IPS-NIHi11 (cell line): Measurements from ENCODE around the gene SLC24A3.

Experiments used
- DNase-seq: peaks from one replicate; pipeline ENCODE4 v3.0.0; 2012; ENCODE audit warnings: mixed read lengths, low spot score

SLC24A3 gene

GRCh38 chr20:19241440-19241839, 29.0 kb downstream of the SLC24A3 start:
- DNase-seq = no peak

- no peak for DNase-seq
Observed at GRCh38 chr20:19244291-19244690, 31.8 kb downstream of the SLC24A3 start.

GRCh38 chr20:19249106-19249879, 36.9 kb downstream of the SLC24A3 start:
- peak; percentile 19 for DNase-seq

DNA sequence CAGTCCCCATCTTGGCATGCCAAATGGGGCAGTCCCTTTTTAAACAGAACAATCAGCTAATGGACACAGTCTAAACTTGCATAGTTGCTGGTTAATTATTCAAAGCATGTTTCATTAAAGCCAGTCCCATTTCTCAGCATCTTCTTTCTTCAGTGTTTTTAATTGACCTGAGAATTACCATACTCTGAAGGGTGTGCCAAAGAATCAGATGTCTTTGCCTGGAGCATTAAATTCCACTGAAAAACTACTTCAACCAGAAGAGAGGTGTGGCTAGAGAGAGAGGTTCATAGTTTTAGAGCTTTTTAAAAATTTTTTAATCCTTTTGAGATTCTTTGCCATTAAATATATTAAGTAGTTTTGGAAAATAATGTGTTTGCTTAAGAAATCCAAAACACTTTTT, 37.9 kb downstream of the SLC24A3 start:
- DNase-seq = no peak

GRCh38 chr20:19251506-19251905, 39.1 kb downstream of the SLC24A3 start:
- no peak for DNase-seq

DNA sequence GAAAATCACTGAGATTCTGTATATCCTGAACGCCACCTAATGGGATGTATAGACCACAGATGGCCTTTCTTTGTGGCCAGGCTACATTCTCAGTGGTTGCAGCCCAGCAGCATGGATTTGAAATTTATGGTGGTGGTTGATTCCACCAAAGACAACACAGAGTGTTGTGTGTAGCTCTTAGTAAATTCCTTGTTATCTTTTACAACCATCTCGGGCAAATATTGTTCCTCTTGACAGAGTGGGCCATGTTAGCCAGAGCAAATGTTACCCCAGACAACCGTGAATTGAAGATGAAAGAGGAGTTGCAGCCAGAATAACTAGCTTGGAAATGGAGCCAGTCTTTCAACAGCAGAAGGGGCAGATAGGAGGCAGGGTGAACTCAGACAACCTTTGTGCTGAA, 39.5 kb downstream of the SLC24A3 start:
- DNase-seq = no peak

- no peak for DNase-seq
Observed at GRCh38 chr20:19252451-19253120, 40.1 kb downstream of the SLC24A3 start.

GRCh38 chr20:19253316-19253715, 40.9 kb downstream of the SLC24A3 start:
- DNase-seq = no peak

- no peak for DNase-seq
Observed at GRCh38 chr20:19253916-19254820, 41.7 kb downstream of the SLC24A3 start.

GRCh38 chr20:19254956-19255355, 42.5 kb downstream of the SLC24A3 start:
- DNase-seq = no peak

- no peak for DNase-seq
Observed at GRCh38 chr20:19256085-19256484, 43.6 kb downstream of the SLC24A3 start.

DNA sequence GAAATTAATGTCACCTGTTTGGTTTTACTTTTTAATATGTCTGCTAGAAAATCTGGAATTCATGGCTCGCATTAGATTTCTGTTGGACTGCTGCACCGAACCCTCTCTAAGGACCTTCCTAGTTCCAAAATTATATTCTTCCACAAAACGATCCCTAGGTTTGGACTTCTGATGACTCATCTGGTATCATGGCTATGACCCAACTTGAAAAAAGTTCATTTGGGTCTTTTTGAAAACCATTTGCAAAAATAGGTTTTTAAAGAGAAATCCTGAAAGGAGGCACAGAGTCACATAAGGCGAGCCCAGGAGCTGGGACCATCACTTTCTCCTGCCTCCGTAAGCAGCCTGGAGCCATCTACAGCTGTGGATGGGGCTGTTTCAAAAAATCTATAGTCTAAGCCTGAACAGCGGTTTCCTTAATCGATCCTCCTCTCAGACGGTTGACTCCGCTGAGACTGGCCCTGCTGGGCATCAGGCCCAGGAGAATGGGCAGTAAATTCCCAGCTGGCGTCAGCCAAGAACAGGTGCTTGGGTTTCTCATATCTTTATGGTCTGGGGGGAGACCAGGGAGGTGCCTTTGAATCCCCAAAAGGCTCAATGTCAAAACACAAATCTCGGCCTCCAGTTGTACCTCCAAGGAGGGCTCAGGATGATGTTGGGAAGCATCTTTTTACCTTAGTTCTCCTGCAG, 44.6 kb downstream of the SLC24A3 start:
- no peak for DNase-seq

DNA sequence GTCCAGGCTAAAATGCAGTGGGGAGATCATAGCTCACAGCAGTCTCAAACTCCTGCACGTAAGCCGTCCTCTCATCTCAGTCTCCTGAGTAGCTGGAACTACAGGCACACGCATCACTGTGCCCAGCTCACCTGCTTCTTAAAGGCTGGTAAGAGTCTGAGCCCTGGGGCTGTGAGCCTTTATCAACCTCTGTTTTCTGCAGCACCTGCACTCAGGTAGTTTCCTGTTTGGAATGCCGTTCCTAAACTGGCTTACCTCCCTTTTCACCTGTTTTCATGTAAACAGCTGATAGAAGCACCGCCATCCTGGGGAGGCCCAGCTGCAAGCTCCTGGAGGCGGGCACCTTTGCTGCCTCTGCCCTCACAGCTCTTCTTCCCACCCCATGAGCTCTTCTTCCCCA, 45.4 kb downstream of the SLC24A3 start:
- no peak for DNase-seq

- no peak for DNase-seq
Observed at GRCh38 chr20:19259141-19259591, 46.7 kb downstream of the SLC24A3 start.

DNA sequence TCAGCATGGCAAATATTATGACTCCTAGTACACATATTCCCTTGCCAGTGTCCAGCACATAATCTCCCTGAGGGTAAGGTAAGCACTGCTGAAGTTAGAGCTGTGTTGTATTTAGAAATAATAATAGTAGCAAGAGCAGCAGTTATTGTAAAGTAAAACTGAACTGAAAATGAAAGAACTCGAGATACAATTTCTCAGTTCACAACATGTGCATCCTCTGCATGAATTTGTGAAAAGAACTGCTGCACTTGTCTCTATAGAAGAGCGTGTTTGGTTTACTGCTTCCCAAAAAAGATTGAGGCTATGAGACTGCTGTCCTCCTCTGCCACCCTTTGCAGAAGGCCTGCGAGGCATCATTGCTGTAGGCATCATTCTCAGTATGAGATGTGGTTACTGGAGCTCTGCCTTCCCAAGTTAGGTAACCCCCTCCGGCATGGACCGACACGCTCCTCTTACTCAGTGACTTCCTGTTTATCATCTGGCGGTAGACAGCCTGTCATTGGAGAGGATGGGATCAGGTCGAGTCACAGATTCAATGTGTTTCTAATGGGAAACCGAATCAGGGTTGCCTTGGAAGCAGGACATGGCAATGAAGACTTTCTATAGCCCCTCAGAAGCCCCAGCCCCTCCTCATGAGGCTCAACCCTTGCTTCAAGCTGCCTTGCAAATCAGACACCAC, 48.1 kb downstream of the SLC24A3 start:
- no peak for DNase-seq

DNA sequence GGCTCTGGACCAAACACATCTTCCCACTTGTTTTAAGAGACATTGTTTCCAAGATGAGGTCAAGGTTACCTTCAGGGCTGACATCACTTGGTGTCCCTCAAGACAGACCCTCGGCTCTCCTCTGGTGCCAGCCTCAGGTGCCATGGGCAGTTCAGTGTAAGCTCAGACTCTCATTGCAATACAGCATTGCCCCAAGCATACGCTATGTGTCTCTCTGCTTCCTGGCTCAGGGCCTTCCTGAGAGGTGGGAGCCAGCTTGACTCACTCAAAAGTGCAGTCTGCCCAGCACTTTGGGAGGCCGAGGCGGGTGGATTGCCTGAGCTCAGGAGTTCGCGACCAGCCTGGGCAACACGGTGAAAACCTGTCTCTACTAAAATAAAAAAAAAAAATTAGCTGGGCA, 51.7 kb downstream of the SLC24A3 start:
- no peak for DNase-seq

- peak; percentile 79 for DNase-seq
Observed at GRCh38 chr20:19265646-19266374, 53.4 kb downstream of the SLC24A3 start.

GRCh38 chr20:19268426-19268825, 56.0 kb downstream of the SLC24A3 start:
- DNase-seq = no peak

- DNase-seq = no peak
Observed at GRCh38 chr20:19269737-19270340, 57.4 kb downstream of the SLC24A3 start.
